GM12873 (cell line): ENCODE measurements around the gene PLEKHM1.

ENCODE experiments used
- CTCF ChIP-seq: IDR thresholded peaks from 2 replicates; pipeline ENCODE4 v1.5.1; 2012; ENCODE audit warnings: low read depth, mild to moderate bottlenecking, moderate library complexity, low read length, control low read depth; ENCODE audit not compliant: insufficient read depth; ENCODE audit errors: missing control alignments

The PLEKHM1 gene

GRCh38 chr17:45396496-45397205, 93.9 kb downstream of the PLEKHM1 start:
- TF ChIP-seq CTCF, result no peak

DNA sequence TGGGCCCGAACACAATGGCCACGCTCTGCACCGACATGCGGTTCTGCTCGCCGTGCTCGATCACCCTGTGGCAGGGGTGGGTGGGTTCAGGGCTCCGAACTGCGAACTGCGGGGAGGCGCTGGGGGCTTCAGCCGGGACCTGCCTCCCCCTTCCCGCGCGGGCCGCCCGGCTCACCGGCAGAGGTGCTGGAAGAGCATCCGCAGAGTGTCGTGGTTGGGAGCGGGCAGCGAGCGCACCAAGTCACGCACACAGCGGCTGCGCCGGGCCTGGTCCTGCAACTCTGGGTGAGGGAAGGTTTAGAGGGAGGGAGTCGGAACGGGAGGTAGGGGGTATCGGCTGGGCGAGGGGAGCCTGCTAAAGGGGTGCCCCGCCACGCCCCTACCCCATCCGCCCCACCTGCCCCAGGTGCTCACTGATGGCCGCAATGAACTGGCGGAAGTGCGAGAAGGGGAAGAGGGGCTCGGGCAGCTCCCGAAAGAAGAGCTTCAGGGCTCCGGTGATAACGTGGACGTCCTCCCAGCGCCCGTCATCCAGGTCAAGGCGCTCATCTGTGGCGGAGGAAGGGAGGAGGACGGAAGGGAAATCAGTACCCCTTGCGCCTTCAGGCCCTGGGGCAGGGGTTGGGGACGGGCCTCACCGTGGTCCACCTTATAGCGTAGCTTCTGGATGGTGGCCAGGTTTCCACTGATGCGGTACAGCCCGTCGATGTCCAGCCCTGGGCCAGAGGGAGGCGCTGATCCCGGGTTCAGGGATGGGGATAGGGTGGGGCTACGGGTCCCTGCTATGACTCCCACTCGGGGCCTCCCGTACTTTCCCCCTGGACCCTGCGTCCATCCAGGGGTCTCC, 94.7 kb downstream of the PLEKHM1 start:
- TF ChIP-seq CTCF, result no peak

DNA sequence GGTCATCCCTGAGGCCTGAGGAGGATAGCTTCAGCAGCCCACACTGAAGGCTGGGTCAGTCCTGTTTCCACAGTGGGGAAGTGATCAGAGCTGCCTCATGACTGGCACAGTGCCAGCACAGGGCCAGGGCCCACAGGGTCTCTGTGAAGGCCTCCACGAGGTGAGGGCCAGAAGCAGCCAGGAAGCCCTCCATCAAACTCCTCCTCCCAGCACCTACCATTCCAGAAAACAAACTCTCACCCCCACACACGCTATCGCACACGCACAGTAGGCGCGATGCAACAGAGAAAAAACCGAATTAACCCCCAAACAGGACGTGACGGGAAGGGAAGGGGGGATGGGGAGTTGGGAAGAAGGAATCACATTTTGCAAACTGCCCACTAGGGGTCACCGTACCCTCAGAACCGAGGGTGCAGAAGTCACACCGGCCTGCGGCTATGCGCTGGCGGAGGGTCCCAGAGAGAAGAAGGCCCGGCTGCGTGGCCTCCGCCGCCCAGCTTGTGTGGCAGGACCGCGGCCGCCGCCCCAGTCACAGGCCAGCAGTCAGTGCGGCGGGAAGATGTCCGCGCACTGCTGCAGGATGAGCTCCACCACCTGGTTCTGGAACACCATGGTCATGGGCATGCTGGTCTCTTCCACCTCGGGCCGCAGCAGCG, 95.5 kb downstream of the PLEKHM1 start:
- TF ChIP-seq CTCF, result peak; percentile 80

GRCh38 chr17:45394564-45394912, 96.0 kb downstream of the PLEKHM1 start:
- no peak for TF ChIP-seq CTCF

DNA sequence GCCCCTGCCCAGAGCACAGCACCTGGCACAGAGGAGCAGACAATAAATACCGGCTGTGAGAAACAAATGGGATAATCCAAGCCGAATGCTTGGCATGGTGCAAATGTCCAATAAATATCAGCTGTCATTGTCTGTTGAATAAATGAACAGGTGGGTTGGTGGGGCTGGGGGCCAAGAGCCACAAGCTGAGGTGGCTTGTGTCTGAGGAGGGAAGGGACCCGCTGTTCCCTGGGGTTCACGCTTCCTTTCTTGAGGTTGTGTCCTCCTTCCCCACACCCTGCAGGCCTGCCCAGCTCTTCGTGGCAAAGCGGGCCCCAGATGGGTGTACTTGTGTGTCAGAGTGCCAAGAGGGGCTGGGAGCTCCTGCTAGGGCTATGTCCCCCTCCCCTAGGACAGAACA, 96.4 kb downstream of the PLEKHM1 start:
- TF ChIP-seq CTCF, result no peak

GRCh38 chr17:45393411-45393810, 97.1 kb downstream of the PLEKHM1 start:
- TF ChIP-seq CTCF, result no peak

DNA sequence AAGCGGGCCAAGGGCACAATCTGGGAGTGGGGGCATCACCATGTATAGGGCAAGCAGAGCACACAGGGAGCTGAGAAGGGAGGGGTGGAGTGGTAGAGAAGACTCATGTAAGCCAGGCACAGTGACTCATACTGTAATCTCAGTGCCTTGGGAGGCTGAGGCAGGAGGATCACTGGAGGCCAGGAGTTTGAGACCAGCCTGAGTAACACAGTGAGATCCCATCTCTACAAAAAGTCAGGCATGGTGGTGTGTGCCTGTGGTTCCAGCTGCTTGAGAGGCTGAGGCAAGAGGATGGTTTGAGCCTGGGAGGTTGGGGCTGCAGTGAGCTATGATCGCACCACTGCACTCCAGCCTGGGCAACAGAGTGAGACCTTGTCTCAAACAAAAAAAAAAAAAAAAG, 98.6 kb downstream of the PLEKHM1 start:
- TF ChIP-seq CTCF, result no peak
